22Rv1 (cell line): ENCODE data around the gene RSRC2.
A peak's percentile ranks its signal among the peaks of the same experiment; 100 is the strongest.
"Not testable (repeated sequence)": the region's sequence is repeated elsewhere in the genome, so short reads cannot be mapped to it uniquely, and the experiment has no call there.

Experiments
- H3K27ac ChIP-seq: fragments of 450-650 bp; 2 replicates; pipeline ENCODE4 v1.5.1; 2017
- ZFX ChIP-seq: fragments of 450-650 bp; IDR thresholded peaks from 2 replicates; pipeline ENCODE4 v1.6.1; 2017; ENCODE audit warnings: antibody characterized with exemption, borderline replicate concordance
- TF ChIP-seq, protein P1 (sequence below): fragments of 450-650 bp; IDR thresholded peaks from 2 replicates; pipeline ENCODE4 v1.5.1; 2017; ENCODE audit warnings: mild to moderate bottlenecking

Gene RSRC2

GRCh38 chr12:122526683-122527477 is at the start of gene RSRC2, which contains the start of gene KNTC1:
TSS of gene RSRC2 (minus strand) at chr12:122526936. CDS start at chr12:122526853, 83 bp downstream.
TSS of gene KNTC1 (plus strand) at chr12:122527249. CDS start at chr12:122530064, 2,815 bp downstream.
- TF ChIP-seq ZFX: no peak
- TF ChIP-seq, protein P1, sequence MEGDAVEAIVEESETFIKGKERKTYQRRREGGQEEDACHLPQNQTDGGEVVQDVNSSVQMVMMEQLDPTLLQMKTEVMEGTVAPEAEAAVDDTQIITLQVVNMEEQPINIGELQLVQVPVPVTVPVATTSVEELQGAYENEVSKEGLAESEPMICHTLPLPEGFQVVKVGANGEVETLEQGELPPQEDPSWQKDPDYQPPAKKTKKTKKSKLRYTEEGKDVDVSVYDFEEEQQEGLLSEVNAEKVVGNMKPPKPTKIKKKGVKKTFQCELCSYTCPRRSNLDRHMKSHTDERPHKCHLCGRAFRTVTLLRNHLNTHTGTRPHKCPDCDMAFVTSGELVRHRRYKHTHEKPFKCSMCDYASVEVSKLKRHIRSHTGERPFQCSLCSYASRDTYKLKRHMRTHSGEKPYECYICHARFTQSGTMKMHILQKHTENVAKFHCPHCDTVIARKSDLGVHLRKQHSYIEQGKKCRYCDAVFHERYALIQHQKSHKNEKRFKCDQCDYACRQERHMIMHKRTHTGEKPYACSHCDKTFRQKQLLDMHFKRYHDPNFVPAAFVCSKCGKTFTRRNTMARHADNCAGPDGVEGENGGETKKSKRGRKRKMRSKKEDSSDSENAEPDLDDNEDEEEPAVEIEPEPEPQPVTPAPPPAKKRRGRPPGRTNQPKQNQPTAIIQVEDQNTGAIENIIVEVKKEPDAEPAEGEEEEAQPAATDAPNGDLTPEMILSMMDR: no peak
- H3K27ac ChIP-seq: peak within 1 kb of the TSS; percentile 95

- no peak overlapping the region for H3K27ac ChIP-seq
- TF ChIP-seq ZFX: no peak
- TF ChIP-seq, protein P1: no peak
Observed at GRCh38 chr12:122571821-122572220, 45.1 kb upstream of the RSRC2 start.

DNA sequence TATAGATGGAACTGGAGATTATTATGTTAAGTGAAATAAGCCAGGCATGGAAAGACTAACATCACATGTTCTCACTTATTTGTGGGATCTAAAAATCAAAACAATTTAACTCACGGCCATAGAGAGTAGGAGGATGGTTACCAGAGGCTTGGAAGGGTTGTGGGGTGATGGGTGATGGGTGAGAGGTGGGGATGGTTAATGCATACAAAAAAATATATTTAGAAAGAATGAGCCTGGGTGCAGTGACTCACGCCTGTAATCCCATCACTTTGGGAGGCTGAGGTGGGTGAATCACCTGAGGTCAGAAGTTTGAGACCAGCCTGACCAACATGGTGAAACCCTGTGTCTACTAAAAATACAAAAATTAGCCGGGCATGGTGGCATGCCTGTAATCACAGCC is 43.3 kb upstream of the RSRC2 start:
- H3K27ac ChIP-seq: not testable (repeated sequence)

DNA sequence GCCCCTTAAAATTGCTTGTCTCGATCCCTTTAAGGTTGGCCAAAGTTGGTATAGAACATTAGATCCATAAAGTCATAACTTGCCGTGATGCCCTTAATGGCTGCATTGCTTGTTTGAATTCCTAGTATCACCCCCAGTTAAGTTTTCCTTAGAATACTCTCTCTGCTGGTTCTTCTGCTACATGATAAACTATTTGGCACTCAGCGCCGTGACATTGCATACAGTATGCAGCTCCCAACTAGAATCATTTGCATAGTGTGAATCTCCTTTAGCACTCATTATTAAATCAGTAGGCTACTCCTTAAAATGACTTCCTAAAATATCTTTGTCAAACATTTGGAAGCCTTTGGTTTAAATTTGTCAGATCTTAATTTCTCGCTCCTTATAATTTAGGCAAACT is 42.6 kb upstream of the RSRC2 start:
- TF ChIP-seq, protein P1: no peak
- no peak for TF ChIP-seq ZFX
- H3K27ac ChIP-seq: no peak overlapping the region

GRCh38 chr12:122566816-122567215 is 40.1 kb upstream of the RSRC2 start:
- not testable (repeated sequence) for H3K27ac ChIP-seq

DNA sequence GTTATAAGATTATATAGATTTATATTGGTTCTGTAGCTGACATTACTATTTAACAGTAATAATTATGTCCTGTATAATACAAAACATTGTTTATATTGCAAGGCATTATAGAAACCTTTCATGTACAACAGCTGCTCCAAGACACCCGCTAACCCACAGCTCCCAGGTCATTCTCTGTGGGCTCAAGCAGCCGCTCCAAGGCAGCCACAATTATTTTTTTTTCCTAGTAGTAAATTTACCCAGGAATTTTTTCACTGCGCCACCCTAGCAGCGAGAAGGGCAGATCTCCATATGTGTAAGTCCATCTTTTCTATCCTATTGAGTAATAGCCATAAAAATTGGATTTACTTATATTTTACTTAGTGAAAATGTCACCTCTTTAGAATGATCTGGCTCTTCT is 36.6 kb upstream of the RSRC2 start:
- TF ChIP-seq, protein P1: no peak
- no peak for TF ChIP-seq ZFX
- H3K27ac ChIP-seq: no peak overlapping the region

GRCh38 chr12:122560138-122560537 is 33.4 kb upstream of the RSRC2 start:
- no peak for TF ChIP-seq ZFX
- TF ChIP-seq, protein P1: no peak
- no peak overlapping the region for H3K27ac ChIP-seq

GRCh38 chr12:122558745-122559641 is 32.3 kb upstream of the RSRC2 start:
- TF ChIP-seq, protein P1: no peak
- no peak for TF ChIP-seq ZFX
- no peak overlapping the region for H3K27ac ChIP-seq
